Spinal cord (tissue), 4 donors: ENCODE measurements around the gene NAE1. TPM values are rescaled to one million over a fixed set of nuclear protein-coding genes. Genes with fewer than 3 reads are reported as not detected.

Experiments used
- polyA plus RNA-seq, 2 donors: library from polyadenylated mRNA; unstranded; fragments of 120-200 nt; gene quantifications; one replicate each; pipeline ENCODE4 v1.2.1, GENCODE V29; 2013; ENCODE audit not compliant: insufficient read length in 2 of 2
- total RNA-seq, 2 donors: library from RNA; depleted of rRNA in 1 of 2; stranded (reverse); fragments of 120-200 nt in 1 of 2; fragments of >200 nt in 1 of 2; gene quantifications; one replicate each; pipeline versions ENCODE4 v1.2.3 to v1.2.4, GENCODE V29; 2013 to 2014

NAE1 gene
- total and polyA plus RNA-seq, 4 donors = 79.4 to 93.5 (median 89.1) TPM

Other genes starting within 250 kb of the NAE1 start
- gene CMTM3, start 226.3 kb downstream of the NAE1 start, total RNA-seq = 10 to 100 TPM; 13.7 to 22.0 TPM
- 10 to 100 TPM; 41.0 to 48.4 TPM for gene CMTM3, start 226.3 kb downstream of the NAE1 start, polyA plus RNA-seq
- 10 to 100 TPM; 34.8 to 64.3 TPM for gene CMTM4, start 134.2 kb downstream of the NAE1 start, total RNA-seq
- 10 to 100 TPM; 44.1 to 57.1 TPM for gene CMTM4, start 134.2 kb downstream of the NAE1 start, polyA plus RNA-seq
- gene DYNC1LI2, start 79.4 kb downstream of the NAE1 start, total RNA-seq = 100 to 1,000 TPM; 137 to 194 TPM
- 100 to 1,000 TPM; 171 to 178 TPM for gene DYNC1LI2, start 79.4 kb downstream of the NAE1 start, polyA plus RNA-seq
- under 1 TPM in 1 of 2 donors, not detected in 1; 0.10 TPM for gene TERB1, start 29.4 kb downstream of the NAE1 start, total RNA-seq
- gene TERB1, start 29.4 kb downstream of the NAE1 start, polyA plus RNA-seq = under 1 TPM in 1 of 2 donors, not detected in 1; 0.35 TPM
- under 1 TPM; 0.30 to 0.50 TPM for gene CA7, start 13.4 kb upstream of the NAE1 start, total RNA-seq
- under 1 TPM; 0.49 to 0.86 TPM for gene CA7, start 13.4 kb upstream of the NAE1 start, polyA plus RNA-seq
- gene PDP2, start 49.5 kb upstream of the NAE1 start, total RNA-seq = 10 to 100 TPM; 11.4 to 13.2 TPM
- 10 to 100 TPM; 12.7 to 14.4 TPM for gene PDP2, start 49.5 kb upstream of the NAE1 start, polyA plus RNA-seq
- gene CDH16, start 87.9 kb upstream of the NAE1 start, total RNA-seq = not detected
- gene CDH16, start 87.9 kb upstream of the NAE1 start, polyA plus RNA-seq = 1 to 10 TPM in 1 of 2 donors, under 1 TPM in 1; 0.67 to 1.8 TPM
- 1 to 10 TPM; 1.8 to 6.0 TPM for gene RRAD, start 94.6 kb upstream of the NAE1 start, total RNA-seq
- gene RRAD, start 94.6 kb upstream of the NAE1 start, polyA plus RNA-seq = 1 to 10 TPM; 1.3 to 2.3 TPM
- gene CIAO2B, start 103.4 kb upstream of the NAE1 start, total RNA-seq = 100 to 1,000 TPM in 1 of 2 donors, 10 to 100 TPM in 1; 52.7 to 121 TPM
- gene CIAO2B, start 103.4 kb upstream of the NAE1 start, polyA plus RNA-seq = 100 to 1,000 TPM; 134 to 138 TPM
- 10 to 100 TPM; 22.9 to 41.5 TPM for gene CES2, start 104.5 kb upstream of the NAE1 start, total RNA-seq
- 10 to 100 TPM; 42.0 to 50.2 TPM for gene CES2, start 104.5 kb upstream of the NAE1 start, polyA plus RNA-seq
- 1 to 10 TPM in 1 of 2 donors, under 1 TPM in 1; 0.99 to 2.1 TPM for gene CES3, start 130.3 kb upstream of the NAE1 start, total RNA-seq
- 1 to 10 TPM; 1.1 to 1.8 TPM for gene CES3, start 130.3 kb upstream of the NAE1 start, polyA plus RNA-seq
- gene CES4A, start 157.6 kb upstream of the NAE1 start, total RNA-seq = 10 to 100 TPM in 1 of 2 donors, 1 to 10 TPM in 1; 9.8 to 22.5 TPM
- gene CES4A, start 157.6 kb upstream of the NAE1 start, polyA plus RNA-seq = 10 to 100 TPM; 18.5 to 48.6 TPM
- 10 to 100 TPM; 45.4 to 59.4 TPM for gene CBFB, start 198.2 kb upstream of the NAE1 start, total RNA-seq
- gene CBFB, start 198.2 kb upstream of the NAE1 start, polyA plus RNA-seq = 10 to 100 TPM; 36.1 to 38.6 TPM